ENCODE measurements around the gene TLE5. TPM values are rescaled to one million over a fixed set of nuclear protein-coding genes. Genes with fewer than 3 reads are reported as not detected.

TLE5 gene
- total and polyA plus RNA-seq, 10 of the 15 experiments (the other 5 are each of a cell fraction or from before 2014, with no cell fraction given), result 2.5 to 373 (median 154) TPM

- TF ChIP-seq ATF2 (IDR thresholded peaks at IDR 0.05; ENCODE audit: low read length) (no peak), JUNB (IDR thresholded peaks at IDR 0.05) (no peak), SREBF2 (IDR thresholded peaks at IDR 0.05; ENCODE audit: low read length) (no peak), TCF12 (IDR thresholded peaks at IDR 0.05; ENCODE audit: low read depth, low read length) (no peak), SRF (IDR thresholded peaks at IDR 0.05; ENCODE audit: low read depth in 2 of 2, low read length in 2 of 2) (no peak), SIX5 (IDR thresholded peaks at IDR 0.05; ENCODE audit: low read depth, low read length, severe bottlenecking) (no peak), SUPT20H (IDR thresholded peaks at IDR 0.05; ENCODE audit: borderline replicate concordance, control insufficient read depth, low read depth, low read length) (no peak), ZBED1 (IDR thresholded peaks at IDR 0.05; ENCODE audit: borderline replicate concordance) (no peak), HDAC6 (IDR thresholded peaks at IDR 0.05; ENCODE audit: unreplicated experiment) (no peak), IRF5 (IDR thresholded peaks at IDR 0.05; ENCODE audit: borderline replicate concordance) (no peak), PAX5 (IDR thresholded peaks at IDR 0.05; ENCODE audit: borderline replicate concordance, low read depth, low read length) (no peak), NR2C2 (IDR thresholded peaks at IDR 0.05; ENCODE audit: borderline replicate concordance, control insufficient read depth, insufficient read length, low read depth) (no peak), MTA3 (IDR thresholded peaks at IDR 0.05; ENCODE audit: borderline replicate concordance, low read length) (no peak), FOXM1 (IDR thresholded peaks at IDR 0.05; ENCODE audit: low read depth, low read length) (no peak), RAD51 (IDR thresholded peaks at IDR 0.05) (no peak; the same call in 1 of the 2 replicates), NFIC (IDR thresholded peaks at IDR 0.05; ENCODE audit: low read depth, low read length) (no peak), BHLHE40 (IDR thresholded peaks at IDR 0.05; ENCODE audit: borderline replicate concordance in 1 of 2, low read depth in 2 of 2, low read length in 1 of 2) (no peak), MYB (IDR thresholded peaks at IDR 0.05; ENCODE audit: borderline replicate concordance, low read depth, low read length) (no peak), SIN3A (IDR thresholded peaks at IDR 0.05; ENCODE audit: low read depth, low read length) (no peak), ATF3 (IDR thresholded peaks at IDR 0.05; ENCODE audit: borderline replicate concordance, extremely low read depth, low read depth, low read length) (no peak), TCF3 (IDR thresholded peaks at IDR 0.05; ENCODE audit: borderline replicate concordance, insufficient read depth, low read depth, low read length) (no peak), ZBTB4 (CRISPR knock-in tag; IDR thresholded peaks at IDR 0.05) (0 out of 2 replicates have a peak, but pooled peaks have one; percentile 30), PAX8 (IDR thresholded peaks at IDR 0.05) (no peak)
These were observed 26.7 kb downstream of the TLE5 start (continued) for GRCh38 chr19:3035542-3036118.

Data from GM12878 (cell line).